ENCODE data around the gene HS3ST5.

The HS3ST5 gene

DNA sequence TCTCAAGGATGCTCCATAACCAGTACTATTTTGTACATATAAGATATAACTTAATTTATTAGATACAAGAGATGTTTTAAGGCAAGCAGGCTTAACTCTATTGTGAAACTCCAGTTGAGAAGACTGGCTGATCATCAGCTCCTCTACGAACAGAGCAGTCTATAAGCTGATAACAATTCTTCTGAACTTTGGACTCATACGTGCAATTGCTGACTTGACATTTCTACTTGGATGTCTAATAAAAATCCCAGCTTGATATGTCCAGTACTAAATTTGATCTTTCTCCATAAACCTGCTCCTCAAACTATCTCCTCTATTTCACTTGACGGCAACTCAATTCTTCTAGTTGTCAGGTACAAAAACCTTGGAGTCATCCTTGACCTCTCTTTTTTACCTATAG is 141.9 kb downstream of the HS3ST5 start:
- H3K9ac ChIP-seq (ENCODE audit: low read length): no peak overlapping the region
- H3K9me2 ChIP-seq (replicated peaks; ENCODE audit: insufficient read depth, low read length): no peaks in the 10 kb centered on the region
- H3K9me3 ChIP-seq (ENCODE audit: insufficient read depth, low read length): no peaks in the 10 kb centered on the region
- TF ChIP-seq EZH2phosphoT487 (conservative IDR thresholded peaks at IDR 0.05; ENCODE audit: low read length): no peak
- TF ChIP-seq, protein P1, sequence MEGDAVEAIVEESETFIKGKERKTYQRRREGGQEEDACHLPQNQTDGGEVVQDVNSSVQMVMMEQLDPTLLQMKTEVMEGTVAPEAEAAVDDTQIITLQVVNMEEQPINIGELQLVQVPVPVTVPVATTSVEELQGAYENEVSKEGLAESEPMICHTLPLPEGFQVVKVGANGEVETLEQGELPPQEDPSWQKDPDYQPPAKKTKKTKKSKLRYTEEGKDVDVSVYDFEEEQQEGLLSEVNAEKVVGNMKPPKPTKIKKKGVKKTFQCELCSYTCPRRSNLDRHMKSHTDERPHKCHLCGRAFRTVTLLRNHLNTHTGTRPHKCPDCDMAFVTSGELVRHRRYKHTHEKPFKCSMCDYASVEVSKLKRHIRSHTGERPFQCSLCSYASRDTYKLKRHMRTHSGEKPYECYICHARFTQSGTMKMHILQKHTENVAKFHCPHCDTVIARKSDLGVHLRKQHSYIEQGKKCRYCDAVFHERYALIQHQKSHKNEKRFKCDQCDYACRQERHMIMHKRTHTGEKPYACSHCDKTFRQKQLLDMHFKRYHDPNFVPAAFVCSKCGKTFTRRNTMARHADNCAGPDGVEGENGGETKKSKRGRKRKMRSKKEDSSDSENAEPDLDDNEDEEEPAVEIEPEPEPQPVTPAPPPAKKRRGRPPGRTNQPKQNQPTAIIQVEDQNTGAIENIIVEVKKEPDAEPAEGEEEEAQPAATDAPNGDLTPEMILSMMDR (IDR thresholded peaks at IDR 0.05; ENCODE audit: insufficient read depth, low read length, poor library complexity, severe bottlenecking): no peak
- H3K27me3 ChIP-seq (ENCODE audit: low read length): no peaks in the 10 kb centered on the region
- no peaks in the 10 kb centered on the region for H4K20me1 ChIP-seq (ENCODE audit: low read depth, low read length)
- no peak overlapping the region for H3K4me2 ChIP-seq (ENCODE audit: low read depth, low read length, poor library complexity, severe bottlenecking)
- no peak overlapping the region for H3K27ac ChIP-seq (ENCODE audit: low read depth, low read length)
- no peaks in the 10 kb centered on the region for H3K36me3 ChIP-seq (ENCODE audit: low read length)
- no peaks in the 10 kb centered on the region for H3K79me2 ChIP-seq (ENCODE audit: insufficient read depth, low read length)
- H2AFZ ChIP-seq (ENCODE audit: low read depth, low read length, severe bottlenecking): no peak overlapping the region
- H3F3A ChIP-seq (ENCODE audit: insufficient read depth): no peaks in the 10 kb centered on the region
- H3K4me3 ChIP-seq (ENCODE audit: insufficient read depth, low read length, poor library complexity, severe bottlenecking): no peak overlapping the region

- Histone ChIP-seq H3K36me3 (ENCODE audit: low read length) (no peaks in the 10 kb centered on the region), H3K9ac (ENCODE audit: low read length) (no peak overlapping the region), H3K27ac (ENCODE audit: low read depth, low read length) (no peak overlapping the region), H3K9me3 (ENCODE audit: insufficient read depth, low read length) (no peaks in the 10 kb centered on the region), H3F3A (ENCODE audit: insufficient read depth) (no peaks in the 10 kb centered on the region), H3K9me2 (replicated peaks; ENCODE audit: insufficient read depth, low read length) (no peaks in the 10 kb centered on the region), H2AFZ (ENCODE audit: low read depth, low read length, severe bottlenecking) (no peak overlapping the region), H3K4me2 (ENCODE audit: low read depth, low read length, poor library complexity, severe bottlenecking) (no peak overlapping the region), H3K4me3 (ENCODE audit: insufficient read depth, low read length, poor library complexity, severe bottlenecking) (no peak overlapping the region), H4K20me1 (ENCODE audit: low read depth, low read length) (no peaks in the 10 kb centered on the region), H3K79me2 (ENCODE audit: insufficient read depth, low read length) (no peaks in the 10 kb centered on the region), H3K27me3 (ENCODE audit: low read length) (no peaks in the 10 kb centered on the region)
- no peak for TF ChIP-seq EZH2phosphoT487 (conservative IDR thresholded peaks at IDR 0.05; ENCODE audit: low read length)
- TF ChIP-seq, protein P1 (IDR thresholded peaks at IDR 0.05; ENCODE audit: insufficient read depth, low read length, poor library complexity, severe bottlenecking): no peak
These were observed 147.0 kb downstream of the HS3ST5 start for GRCh38 chr6:114195631-114196403.

GRCh38 chr6:114195027-114195365 is 147.8 kb downstream of the HS3ST5 start:
- Histone ChIP-seq H3K36me3 (ENCODE audit: low read length) (no peaks in the 10 kb centered on the region), H4K20me1 (ENCODE audit: low read depth, low read length) (no peaks in the 10 kb centered on the region), H3K79me2 (ENCODE audit: insufficient read depth, low read length) (no peaks in the 10 kb centered on the region), H3K4me2 (ENCODE audit: low read depth, low read length, poor library complexity, severe bottlenecking) (no peak overlapping the region), H3K4me3 (ENCODE audit: insufficient read depth, low read length, poor library complexity, severe bottlenecking) (no peak overlapping the region), H3K9me2 (replicated peaks; ENCODE audit: insufficient read depth, low read length) (no peaks in the 10 kb centered on the region), H2AFZ (ENCODE audit: low read depth, low read length, severe bottlenecking) (no peak overlapping the region), H3K27me3 (ENCODE audit: low read length) (no peaks in the 10 kb centered on the region), H3F3A (ENCODE audit: insufficient read depth) (no peaks in the 10 kb centered on the region), H3K9me3 (ENCODE audit: insufficient read depth, low read length) (no peaks in the 10 kb centered on the region), H3K9ac (ENCODE audit: low read length) (no peak overlapping the region), H3K27ac (ENCODE audit: low read depth, low read length) (no peak overlapping the region)
- TF ChIP-seq, protein P1 (IDR thresholded peaks at IDR 0.05; ENCODE audit: insufficient read depth, low read length, poor library complexity, severe bottlenecking): no peak
- TF ChIP-seq EZH2phosphoT487 (conservative IDR thresholded peaks at IDR 0.05; ENCODE audit: low read length): no peak

All from SU-DHL-6 (cell line).